ENCODE measurements around the gene VPS4B. TPM values are rescaled to one million over a fixed set of nuclear protein-coding genes. Genes with fewer than 3 reads are reported as not detected.

The VPS4B gene
- polyA plus RNA-seq, 4 donors: 50.6 to 61.2 (median 56.1) TPM

Other genes with a start within 250 kb of the VPS4B start
- 10 to 100 TPM; 21.6 to 27.4 (median 24.5) TPM for gene BCL2, start 102.7 kb downstream of the VPS4B start, polyA plus RNA-seq (ENCODE audit: insufficient read length in 4 of 4)
- 10 to 100 TPM; 41.7 to 53.1 (median 46.0) TPM for gene KDSR, start 55.3 kb downstream of the VPS4B start, polyA plus RNA-seq (ENCODE audit: insufficient read length in 4 of 4)
- gene SERPINB5, start 54.5 kb upstream of the VPS4B start, polyA plus RNA-seq (ENCODE audit: insufficient read length in 4 of 4): under 1 TPM in 2 of 4 donors, not detected in 2; 0.04 to 0.09 TPM
- gene SERPINB12, start 119.9 kb upstream of the VPS4B start, polyA plus RNA-seq (ENCODE audit: insufficient read length in 4 of 4): not detected
- gene SERPINB13, start 164.9 kb upstream of the VPS4B start, polyA plus RNA-seq (ENCODE audit: insufficient read length in 4 of 4): not detected
- gene SERPINB4, start 221.8 kb upstream of the VPS4B start, polyA plus RNA-seq (ENCODE audit: insufficient read length in 4 of 4): under 1 TPM in 1 of 4 donors, not detected in 3; 0.23 TPM
- gene SERPINB3, start 239.4 kb upstream of the VPS4B start, polyA plus RNA-seq (ENCODE audit: insufficient read length in 4 of 4): under 1 TPM in 2 of 4 donors, not detected in 2; 0.11 to 0.17 TPM